ENCODE data around the gene DGKI. TPM values are rescaled to one million over a fixed set of nuclear protein-coding genes. Genes with fewer than 3 reads are reported as not detected.

The DGKI gene
- total RNA-seq, 4 donors from 2014 or later: 0.64 to 1.2 (median 1.00) TPM; not detected in 1

GRCh38 chr7:137480824-137481365 is 365.9 kb downstream of the DGKI start:
- Histone ChIP-seq H3K36me3 (no peaks in the 10 kb centered on the region), H3K9me3 (no peaks in the 10 kb centered on the region), H3K4me1 (no peaks in the 10 kb centered on the region), H3K27ac (no peak overlapping the region), H3K4me3 (no peak overlapping the region), H3K27me3 (no peaks in the 10 kb centered on the region)
- TF ChIP-seq EP300 (IDR thresholded peaks at IDR 0.05; ENCODE audit: low read depth) (no peak), POLR2A (IDR thresholded peaks at IDR 0.05) (no peak), POLR2AphosphoS5 (IDR thresholded peaks at IDR 0.05) (no peak), CTCF (IDR thresholded peaks at IDR 0.05) (no peak)
- no peak for DNase-seq
- intact Hi-C loops (cut with DNase I; ENCODE audit: low total_unique reads) (no loop called here), in situ Hi-C loops (cut with MboI; ENCODE audit: low pct_ligation_motif_present in 1 of 4, low pct_unique_long_range_greater_than_20kb in 1 of 4, low sequenced_read_pairs in 3 of 4) (no loop called here)
- 49 to 59% methylated on average over 3 of the region's 3 CpGs for WGBS, 2 donors (ENCODE audit: low coverage in 1 of 2)

- intact Hi-C loops (cut with DNase I; ENCODE audit: low total_unique reads): no loop called here
- no peak for DNase-seq
- no peaks in the 10 kb centered on the region for H3K4me1 ChIP-seq
- TF ChIP-seq POLR2A (IDR thresholded peaks at IDR 0.05) (no peak), POLR2AphosphoS5 (IDR thresholded peaks at IDR 0.05) (no peak), EP300 (IDR thresholded peaks at IDR 0.05; ENCODE audit: low read depth) (no peak), CTCF (IDR thresholded peaks at IDR 0.05) (no peak)
- in situ Hi-C loops (cut with MboI; ENCODE audit: low pct_ligation_motif_present in 1 of 4, low pct_unique_long_range_greater_than_20kb in 1 of 4, low sequenced_read_pairs in 3 of 4): no loop called here
- no peaks in the 10 kb centered on the region for H3K27me3 ChIP-seq
- H3K4me3 ChIP-seq: no peak overlapping the region
- no peaks in the 10 kb centered on the region for H3K9me3 ChIP-seq
- no peaks in the 10 kb centered on the region for H3K36me3 ChIP-seq
- 78 to 93% methylated on average over 1 of the region's 1 CpG for WGBS, 2 donors (ENCODE audit: low coverage in 1 of 2)
- H3K27ac ChIP-seq: no peak overlapping the region
These were observed 366.4 kb downstream of the DGKI start for GRCh38 chr7:137480401-137480800.

GRCh38 chr7:137476937-137477336 is 369.8 kb downstream of the DGKI start:
- in situ Hi-C loops (cut with MboI; ENCODE audit: low pct_ligation_motif_present in 1 of 4, low pct_unique_long_range_greater_than_20kb in 1 of 4, low sequenced_read_pairs in 3 of 4) (no loop called here), intact Hi-C loops (cut with DNase I; ENCODE audit: low total_unique reads) (no loop called here)
- no peak for DNase-seq
- H3K27me3 ChIP-seq: no peaks in the 10 kb centered on the region
- H3K9me3 ChIP-seq: no peaks in the 10 kb centered on the region
- no peak overlapping the region for H3K27ac ChIP-seq
- WGBS, 2 donors (ENCODE audit: low coverage in 1 of 2): 46 to 83% methylated on average over 1 of the region's 1 CpG
- TF ChIP-seq POLR2A (IDR thresholded peaks at IDR 0.05): no peak
- no peak for TF ChIP-seq POLR2AphosphoS5 (IDR thresholded peaks at IDR 0.05)
- no peak for TF ChIP-seq CTCF (IDR thresholded peaks at IDR 0.05)
- TF ChIP-seq EP300 (IDR thresholded peaks at IDR 0.05; ENCODE audit: low read depth): no peak
- no peaks in the 10 kb centered on the region for H3K36me3 ChIP-seq
- H3K4me3 ChIP-seq: no peak overlapping the region
- no peaks in the 10 kb centered on the region for H3K4me1 ChIP-seq

- H3K9me3 ChIP-seq: no peaks in the 10 kb centered on the region
These were observed 370.8 kb downstream of the DGKI start for GRCh38 chr7:137475966-137476365.

More at GRCh38 chr7:137475966-137476365, 370.8 kb downstream of the DGKI start:
- no peak overlapping the region for H3K27ac ChIP-seq
- H3K4me3 ChIP-seq: no peak overlapping the region
- intact Hi-C loops (cut with DNase I; ENCODE audit: low total_unique reads) (no loop called here), in situ Hi-C loops (cut with MboI; ENCODE audit: low pct_ligation_motif_present in 1 of 4, low pct_unique_long_range_greater_than_20kb in 1 of 4, low sequenced_read_pairs in 3 of 4) (no loop called here)
- no peak for DNase-seq
- no peaks in the 10 kb centered on the region for H3K36me3 ChIP-seq
- TF ChIP-seq CTCF (IDR thresholded peaks at IDR 0.05): no peak
- TF ChIP-seq EP300 (IDR thresholded peaks at IDR 0.05; ENCODE audit: low read depth): no peak
- TF ChIP-seq POLR2AphosphoS5 (IDR thresholded peaks at IDR 0.05): no peak
- no peak for TF ChIP-seq POLR2A (IDR thresholded peaks at IDR 0.05)
- H3K27me3 ChIP-seq: no peaks in the 10 kb centered on the region
- 86 to 100% methylated on average over 2 to 7 of the region's 7 CpGs for WGBS, 2 donors (ENCODE audit: low coverage in 1 of 2)
- H3K4me1 ChIP-seq: peaks cover 0 to 6% (median 3%) of the 10 kb centered on the region in 4 donors
